Peyer's patch (tissue), 4 donors: ENCODE results near the gene LGMN.

Experiments used
- POLR2A ChIP-seq, 2 donors: fragments of 450-650 bp; IDR thresholded peaks; one replicate each; pipeline ENCODE4 v1.5.1; 2017; ENCODE audit warnings: antibody characterized with exemption in 2 of 2, mild to moderate bottlenecking in 2 of 2, moderate library complexity in 2 of 2
- TF ChIP-seq, protein P1 (sequence below), 6 experiments: fragments of 450-650 bp in 4 of 6; fragments of 200-600 bp in 2 of 6; sonication (generic) in 1 of 6; IDR thresholded peaks; one replicate each; pipeline ENCODE4 v1.5.1; 2017 to 2019; ENCODE audit warnings: antibody characterized with exemption in 6 of 6, mild to moderate bottlenecking in 3 of 6, moderate library complexity in 1 of 6

DNA sequence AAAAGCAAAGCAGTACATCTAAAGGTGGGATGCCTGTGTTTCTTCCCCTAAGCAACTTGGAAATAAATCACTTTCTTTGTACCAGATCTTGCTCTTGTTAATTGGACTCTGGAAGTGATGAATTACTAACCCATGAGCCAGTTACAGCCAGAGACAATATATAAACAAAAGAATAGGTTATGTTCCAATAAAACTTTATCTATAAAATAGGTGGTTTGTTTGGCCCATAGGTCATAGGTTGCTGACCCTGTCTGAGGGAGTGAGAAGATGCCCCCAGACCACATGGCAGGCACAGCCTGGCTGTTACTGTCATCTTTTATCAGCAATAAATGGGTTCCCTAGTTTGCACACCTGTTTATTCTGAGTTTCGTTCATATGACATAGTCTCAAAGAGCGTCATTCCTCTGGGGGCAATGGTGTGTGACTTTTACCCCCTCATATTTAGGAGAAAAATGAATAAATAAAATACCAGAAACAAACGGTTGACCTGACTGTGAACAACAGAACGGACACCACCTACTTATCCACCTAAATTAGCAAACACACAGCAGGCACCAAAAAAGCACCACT, 10.7 kb downstream of the LGMN start:
- TF ChIP-seq, protein P1, sequence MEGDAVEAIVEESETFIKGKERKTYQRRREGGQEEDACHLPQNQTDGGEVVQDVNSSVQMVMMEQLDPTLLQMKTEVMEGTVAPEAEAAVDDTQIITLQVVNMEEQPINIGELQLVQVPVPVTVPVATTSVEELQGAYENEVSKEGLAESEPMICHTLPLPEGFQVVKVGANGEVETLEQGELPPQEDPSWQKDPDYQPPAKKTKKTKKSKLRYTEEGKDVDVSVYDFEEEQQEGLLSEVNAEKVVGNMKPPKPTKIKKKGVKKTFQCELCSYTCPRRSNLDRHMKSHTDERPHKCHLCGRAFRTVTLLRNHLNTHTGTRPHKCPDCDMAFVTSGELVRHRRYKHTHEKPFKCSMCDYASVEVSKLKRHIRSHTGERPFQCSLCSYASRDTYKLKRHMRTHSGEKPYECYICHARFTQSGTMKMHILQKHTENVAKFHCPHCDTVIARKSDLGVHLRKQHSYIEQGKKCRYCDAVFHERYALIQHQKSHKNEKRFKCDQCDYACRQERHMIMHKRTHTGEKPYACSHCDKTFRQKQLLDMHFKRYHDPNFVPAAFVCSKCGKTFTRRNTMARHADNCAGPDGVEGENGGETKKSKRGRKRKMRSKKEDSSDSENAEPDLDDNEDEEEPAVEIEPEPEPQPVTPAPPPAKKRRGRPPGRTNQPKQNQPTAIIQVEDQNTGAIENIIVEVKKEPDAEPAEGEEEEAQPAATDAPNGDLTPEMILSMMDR (IDR thresholded peaks at IDR 0.05): no peak
- no peak for TF ChIP-seq POLR2A (IDR thresholded peaks at IDR 0.05)
